Astrocyte of the cerebellum (primary cell): ENCODE data around the gene CLSTN1.
A peak's percentile ranks its signal among the peaks of the same experiment; 100 is the strongest.

ENCODE experiments used
- DNase-seq: peaks from one replicate; pipeline ENCODE4 v3.0.0-alpha.2; 2011; ENCODE audit warnings: low read depth
- H3K4me3 ChIP-seq: 2 replicates; pipeline ENCODE4 v1.5.1; 2011; ENCODE audit warnings: mild to moderate bottlenecking, low read depth, low read length, moderate library complexity
- in situ Hi-C: cut with HindIII; loops from 2 replicates; pipeline ENCODE4 v1.10.0; 2017; ENCODE audit warnings: low sequenced_read_pairs
- TF ChIP-seq, protein P1 (sequence below): IDR thresholded peaks from 2 replicates; pipeline ENCODE4 v1.5.1; 2012; ENCODE audit warnings: low read length, low read depth, moderate library complexity, mild to moderate bottlenecking; ENCODE audit errors: missing control alignments

Gene CLSTN1

DNA sequence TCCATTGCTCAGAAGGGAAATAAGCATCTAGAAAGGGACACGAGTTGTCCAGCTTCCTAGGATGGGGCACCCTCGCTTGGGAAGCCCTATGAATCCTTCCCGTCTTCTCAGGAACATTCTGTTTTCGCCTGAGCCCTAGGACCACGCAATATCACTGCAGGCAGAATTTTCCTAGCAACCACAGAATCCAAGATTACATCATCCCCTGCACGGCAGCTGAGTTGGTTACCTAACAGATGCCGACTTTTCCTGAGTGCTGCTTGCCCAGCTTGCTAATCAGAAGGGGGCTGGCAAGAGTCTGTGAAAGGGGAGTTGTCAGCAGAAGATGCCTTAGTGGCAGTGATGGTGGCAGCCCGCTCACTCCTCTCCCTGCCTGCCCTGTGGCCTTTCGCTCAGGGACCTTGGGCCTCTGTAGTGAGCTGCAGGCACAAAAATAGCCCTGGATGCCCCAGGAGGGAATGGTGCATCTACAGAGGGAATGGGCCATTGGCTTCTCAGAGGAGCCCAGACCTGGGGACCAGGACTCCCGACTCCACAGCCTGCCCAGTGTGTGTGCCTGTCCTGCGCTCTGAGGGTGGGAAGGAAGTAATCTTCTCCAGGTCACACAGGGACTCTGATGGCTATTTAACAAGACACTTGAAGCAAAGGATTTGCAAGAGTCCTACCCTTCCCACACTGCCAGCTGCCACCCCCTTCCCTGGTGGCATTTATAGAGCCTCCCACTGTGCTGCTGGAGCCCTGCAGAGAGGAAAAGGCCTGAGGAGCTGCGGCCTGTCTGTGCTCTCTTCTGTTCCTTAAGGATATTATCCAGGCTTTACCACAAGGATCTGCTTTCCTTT is 28.9 kb upstream of the CLSTN1 start:
- TF ChIP-seq, protein P1, sequence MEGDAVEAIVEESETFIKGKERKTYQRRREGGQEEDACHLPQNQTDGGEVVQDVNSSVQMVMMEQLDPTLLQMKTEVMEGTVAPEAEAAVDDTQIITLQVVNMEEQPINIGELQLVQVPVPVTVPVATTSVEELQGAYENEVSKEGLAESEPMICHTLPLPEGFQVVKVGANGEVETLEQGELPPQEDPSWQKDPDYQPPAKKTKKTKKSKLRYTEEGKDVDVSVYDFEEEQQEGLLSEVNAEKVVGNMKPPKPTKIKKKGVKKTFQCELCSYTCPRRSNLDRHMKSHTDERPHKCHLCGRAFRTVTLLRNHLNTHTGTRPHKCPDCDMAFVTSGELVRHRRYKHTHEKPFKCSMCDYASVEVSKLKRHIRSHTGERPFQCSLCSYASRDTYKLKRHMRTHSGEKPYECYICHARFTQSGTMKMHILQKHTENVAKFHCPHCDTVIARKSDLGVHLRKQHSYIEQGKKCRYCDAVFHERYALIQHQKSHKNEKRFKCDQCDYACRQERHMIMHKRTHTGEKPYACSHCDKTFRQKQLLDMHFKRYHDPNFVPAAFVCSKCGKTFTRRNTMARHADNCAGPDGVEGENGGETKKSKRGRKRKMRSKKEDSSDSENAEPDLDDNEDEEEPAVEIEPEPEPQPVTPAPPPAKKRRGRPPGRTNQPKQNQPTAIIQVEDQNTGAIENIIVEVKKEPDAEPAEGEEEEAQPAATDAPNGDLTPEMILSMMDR, result no peak
- DNase-seq, result peak; percentile 74
- no peak overlapping the region for H3K4me3 ChIP-seq
- in situ Hi-C loops, result no loop called here

DNA sequence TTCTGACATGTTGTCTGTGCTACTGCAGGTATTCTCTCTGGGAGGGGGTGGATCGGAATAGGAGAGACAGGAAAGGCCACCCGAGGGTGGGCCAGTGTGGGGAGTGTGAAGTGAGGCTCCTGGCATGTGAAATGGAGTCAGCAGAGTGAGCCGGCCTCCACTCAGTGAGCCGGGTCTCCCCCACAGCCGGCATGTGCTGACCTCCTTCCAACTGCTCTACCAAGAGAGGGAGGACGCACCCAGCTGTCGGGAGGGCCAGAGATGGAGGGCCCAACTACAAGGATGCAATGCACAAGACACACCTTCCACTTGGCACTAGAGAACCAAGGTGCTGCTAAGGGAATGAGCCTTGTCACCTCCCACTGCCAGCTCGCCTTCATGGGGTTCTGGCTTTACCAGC is 28.2 kb upstream of the CLSTN1 start:
- H3K4me3 ChIP-seq, result no peak overlapping the region
- no peak for DNase-seq
- in situ Hi-C loops, result no loop called here
- TF ChIP-seq, protein P1, result no peak

DNA sequence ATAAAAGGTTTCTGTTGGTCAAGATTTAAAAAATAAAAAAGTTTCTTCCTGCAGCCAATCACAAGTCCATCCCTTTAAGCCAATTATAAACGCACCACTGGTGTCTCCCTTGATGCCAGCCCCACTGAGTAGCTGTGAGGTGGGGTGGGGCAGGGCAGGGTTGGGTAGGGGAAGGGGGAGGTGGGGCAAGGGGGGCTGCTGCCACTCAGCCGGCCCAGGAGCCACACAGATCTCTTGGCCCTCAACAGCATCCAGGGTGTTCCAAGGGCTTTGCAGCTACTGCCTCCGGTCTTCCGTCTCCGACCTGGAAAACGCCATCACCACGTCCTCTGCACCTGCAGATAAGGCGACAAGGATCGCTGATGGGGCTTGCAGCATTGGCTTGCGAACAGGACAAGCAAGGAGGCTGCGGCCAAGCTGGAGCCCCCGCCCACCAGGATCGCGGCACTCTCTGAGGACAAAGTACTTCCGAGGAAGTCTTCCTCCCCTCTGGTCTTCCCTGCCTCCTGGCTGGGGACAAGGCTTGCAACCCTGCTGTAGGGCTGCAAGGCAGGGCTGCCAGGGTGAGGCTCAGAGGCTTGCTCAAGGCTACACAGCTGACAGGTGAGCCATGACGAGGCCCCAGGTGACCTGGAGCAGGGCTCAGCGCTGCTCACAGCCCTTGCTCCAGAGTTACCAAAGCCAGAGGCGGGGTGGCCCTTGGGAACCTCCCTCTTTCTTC is 26.8 kb upstream of the CLSTN1 start:
- in situ Hi-C loops, result no loop called here
- no peak for DNase-seq
- TF ChIP-seq, protein P1, result no peak
- H3K4me3 ChIP-seq, result no peak overlapping the region

DNA sequence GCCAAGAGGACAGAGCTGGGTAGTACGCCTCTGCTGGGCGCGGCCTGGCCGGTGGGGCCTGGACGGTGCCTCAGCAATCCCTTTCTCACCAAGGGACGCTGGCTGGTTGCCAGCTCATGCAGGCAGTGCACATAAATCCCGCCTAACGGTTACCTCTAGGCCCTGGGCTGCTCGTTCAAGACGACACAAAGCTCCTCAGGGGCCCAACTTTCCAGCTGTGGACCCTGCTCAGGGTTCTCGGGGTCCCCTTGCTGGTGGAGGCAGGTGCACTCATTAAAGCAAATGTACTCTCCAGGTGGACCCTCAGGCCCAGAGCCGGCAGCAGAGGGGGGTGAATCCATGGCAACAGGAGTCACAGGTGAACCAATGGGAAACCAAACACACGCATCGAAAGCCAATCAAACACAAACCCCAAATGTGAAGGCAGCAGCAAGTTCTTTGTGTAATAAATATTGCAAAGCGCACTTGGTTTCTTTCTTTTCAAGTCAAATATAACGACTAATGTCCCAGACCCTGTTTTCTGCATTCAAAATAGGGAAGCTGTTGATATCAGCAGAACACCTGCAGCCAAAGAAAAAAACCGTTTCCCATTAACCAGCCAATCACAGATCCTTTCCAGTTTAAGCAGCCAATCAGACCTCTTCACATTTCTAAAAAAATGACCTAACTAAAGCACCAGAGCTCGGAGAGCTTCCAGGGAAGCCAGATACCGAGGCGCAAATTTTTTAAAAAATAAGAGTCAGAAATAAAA is 26.1 kb upstream of the CLSTN1 start:
- in situ Hi-C loops, result no loop called here
- H3K4me3 ChIP-seq, result no peak overlapping the region
- TF ChIP-seq, protein P1, result no peak
- DNase-seq, result no peak

DNA sequence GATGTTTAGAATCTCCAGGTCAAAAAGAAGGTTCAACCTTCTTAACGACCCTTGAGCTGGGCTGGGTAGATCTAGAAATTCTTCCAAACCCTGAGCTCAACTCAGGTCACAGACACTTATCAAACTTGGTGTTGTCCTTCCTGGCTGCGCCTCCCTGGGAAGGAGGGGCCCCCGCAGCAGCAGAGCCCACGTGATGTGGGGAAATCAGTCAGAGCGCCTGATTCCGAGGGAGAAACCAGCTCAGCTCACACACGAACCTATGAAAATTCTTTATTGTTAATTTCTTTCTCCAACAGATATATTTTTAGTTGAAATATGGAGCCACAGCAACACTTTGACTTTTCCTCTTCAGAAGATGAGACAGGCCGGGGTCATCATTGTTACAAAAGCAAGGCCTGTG is 24.3 kb upstream of the CLSTN1 start:
- TF ChIP-seq, protein P1, result no peak
- in situ Hi-C loops, result no loop called here
- H3K4me3 ChIP-seq, result no peak overlapping the region
- DNase-seq, result no peak

DNA sequence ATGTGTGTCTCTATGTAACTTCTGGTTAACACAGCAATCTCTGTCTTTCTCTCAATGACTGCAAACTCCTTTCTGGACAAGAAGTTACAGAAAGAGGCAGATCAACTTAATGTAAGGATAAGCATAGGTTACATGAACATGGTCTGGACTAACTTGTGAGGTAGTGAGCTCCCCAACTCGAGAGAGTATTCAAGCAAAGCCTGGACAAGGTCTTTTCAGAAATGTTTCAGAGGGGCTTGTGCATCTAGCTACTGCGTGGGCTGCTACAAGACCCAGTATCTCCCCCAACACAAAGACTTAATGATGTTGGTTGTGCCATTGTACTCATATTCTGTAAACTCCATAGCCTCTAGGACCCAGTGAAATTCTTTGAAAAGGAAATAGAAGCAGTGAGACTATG is 23.5 kb upstream of the CLSTN1 start:
- in situ Hi-C loops, result no loop called here
- H3K4me3 ChIP-seq, result no peak overlapping the region
- no peak for DNase-seq
- TF ChIP-seq, protein P1, result no peak
